GM21367 (cell line): ENCODE measurements around the gene POLR2J3.
"Not testable (repeated sequence)": the region's sequence is repeated elsewhere in the genome, so short reads cannot be mapped to it uniquely, and the experiment has no call there.

Experiments used
- ATAC-seq: cut with Tn5 transposase; IDR thresholded peaks from one replicate; pipeline ENCODE4 v1.9.1; 2021; ENCODE audit not compliant: unreplicated experiment

POLR2J3 gene

DNA sequence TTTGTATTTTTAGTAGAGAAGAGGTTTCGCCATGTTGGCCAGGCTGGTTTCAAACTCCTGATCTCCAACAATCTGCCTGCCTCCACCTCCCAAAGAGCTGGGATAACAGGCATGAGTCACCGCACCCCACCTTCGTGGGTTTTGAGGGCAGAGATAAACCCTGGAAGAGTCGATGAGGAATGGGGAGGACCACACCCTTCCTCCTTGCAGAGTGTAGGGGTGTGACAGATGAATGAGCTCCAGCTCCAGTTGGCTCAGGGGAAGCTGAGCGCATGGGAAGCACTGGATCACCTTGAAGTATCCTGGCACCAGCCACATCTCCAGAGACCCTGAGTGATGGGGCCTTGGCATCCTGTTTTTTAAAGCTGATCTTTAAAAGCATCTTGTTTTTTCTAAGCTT lies 11.1 kb upstream of the POLR2J3 start:
- ATAC-seq = not testable (repeated sequence)

GRCh38 chr7:102581722-102582121 lies 9.3 kb upstream of the POLR2J3 start:
- not testable (repeated sequence) for ATAC-seq

- not testable (repeated sequence) for ATAC-seq
Measured at GRCh38 chr7:102578486-102578885, 6.1 kb upstream of the POLR2J3 start.

DNA sequence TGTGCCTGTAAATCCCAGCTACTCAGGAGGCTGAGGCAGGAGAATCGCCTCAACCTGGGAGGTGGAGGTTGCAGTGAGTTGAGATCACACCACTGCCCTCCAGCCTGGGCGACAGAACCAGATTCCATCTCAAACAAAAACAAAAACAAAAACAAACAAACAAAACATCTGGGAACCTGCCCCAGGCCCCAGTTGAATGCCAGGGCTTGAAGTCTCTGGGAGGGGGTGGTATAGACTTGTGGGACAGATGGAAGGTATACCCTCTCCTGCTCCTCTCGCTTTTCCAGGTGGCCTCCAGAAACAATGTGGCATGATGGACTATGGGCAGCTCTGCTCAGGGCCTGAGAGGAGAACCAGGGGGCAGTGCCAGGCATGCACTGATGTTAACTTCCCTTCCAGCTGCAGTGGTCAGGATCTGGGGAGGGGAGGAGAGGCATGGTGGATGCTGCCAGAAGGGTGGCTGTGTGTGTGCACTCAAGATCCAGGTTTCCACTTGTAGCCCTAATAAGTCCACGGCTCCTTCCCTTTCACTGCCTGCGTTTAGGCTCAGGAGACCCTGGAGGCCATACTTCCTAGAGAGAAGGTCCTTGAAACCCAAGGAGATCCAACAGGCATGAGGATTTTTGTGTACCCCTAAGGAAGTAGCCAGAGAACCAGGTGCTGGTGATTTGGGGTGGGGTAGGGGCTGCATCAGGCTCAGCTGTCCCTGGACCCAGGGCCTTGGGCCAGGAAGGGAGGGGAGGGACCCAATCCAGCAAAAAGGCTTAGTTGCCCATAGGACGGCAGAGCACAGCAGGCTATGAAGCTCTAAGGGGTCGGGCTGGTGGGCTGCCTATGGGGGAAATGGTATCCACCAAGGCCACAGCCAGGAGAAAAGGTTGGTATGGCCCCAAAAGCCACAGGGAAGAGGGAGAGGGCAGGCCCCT lies 5.2 kb upstream of the POLR2J3 start:
- ATAC-seq = not testable (repeated sequence)

- not testable (repeated sequence) for ATAC-seq
Measured at GRCh38 chr7:102576363-102576762, 4.0 kb upstream of the POLR2J3 start.

DNA sequence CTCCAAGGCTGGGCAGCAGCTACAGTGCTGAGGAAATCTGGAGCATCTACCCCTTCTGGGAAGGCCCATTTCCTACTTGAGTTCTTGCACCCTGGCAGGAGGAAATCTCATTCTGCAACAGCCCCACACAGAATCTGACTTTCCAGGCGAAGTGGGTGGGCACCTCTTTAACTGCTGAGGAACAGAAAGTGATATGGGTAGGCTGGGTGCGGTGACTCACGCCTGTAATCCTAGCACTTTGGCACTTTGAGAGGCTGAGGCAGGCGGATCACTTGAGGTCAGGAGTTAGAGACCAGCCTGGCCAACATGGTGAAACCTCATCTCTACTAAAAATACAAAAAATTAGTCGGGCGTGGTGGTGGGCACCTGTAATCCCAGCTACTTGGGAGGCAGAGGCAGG lies 2.2 kb upstream of the POLR2J3 start:
- not testable (repeated sequence) for ATAC-seq

GRCh38 chr7:102568620-102569019 lies 3.8 kb downstream of the POLR2J3 start:
- not testable (repeated sequence) for ATAC-seq

- ATAC-seq = not testable (repeated sequence)
Measured at GRCh38 chr7:102550808-102551422, 21.5 kb downstream of the POLR2J3 start, which contains the start of gene SPDYE2. SPDYE2 (plus strand) TSS chr7:102551226; CDS start chr7:102553256, 2,030 bp downstream.

DNA sequence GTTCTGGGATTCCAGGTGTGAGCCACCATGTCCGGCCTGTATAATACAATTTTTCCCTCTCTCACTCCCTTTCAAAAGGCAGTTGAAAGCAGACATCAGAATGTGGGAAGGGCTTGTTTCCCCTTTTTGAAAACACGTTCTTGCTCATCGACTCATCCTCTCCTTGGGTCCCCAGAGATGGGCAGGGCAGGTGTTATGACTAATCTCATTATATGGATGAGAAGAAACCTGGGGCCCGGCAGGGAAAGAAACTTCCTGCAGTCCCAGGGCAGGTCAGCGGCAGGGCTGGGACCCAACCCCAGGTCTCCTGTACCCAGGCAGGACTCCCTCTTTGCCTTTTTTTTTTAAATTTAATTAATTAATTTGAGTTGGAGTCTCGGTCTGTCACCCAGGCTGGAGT lies 26.0 kb downstream of the POLR2J3 start:
- peak; percentile 76 for ATAC-seq

GRCh38 chr7:102545288-102545687 lies 27.1 kb downstream of the POLR2J3 start:
- ATAC-seq = not testable (repeated sequence)

DNA sequence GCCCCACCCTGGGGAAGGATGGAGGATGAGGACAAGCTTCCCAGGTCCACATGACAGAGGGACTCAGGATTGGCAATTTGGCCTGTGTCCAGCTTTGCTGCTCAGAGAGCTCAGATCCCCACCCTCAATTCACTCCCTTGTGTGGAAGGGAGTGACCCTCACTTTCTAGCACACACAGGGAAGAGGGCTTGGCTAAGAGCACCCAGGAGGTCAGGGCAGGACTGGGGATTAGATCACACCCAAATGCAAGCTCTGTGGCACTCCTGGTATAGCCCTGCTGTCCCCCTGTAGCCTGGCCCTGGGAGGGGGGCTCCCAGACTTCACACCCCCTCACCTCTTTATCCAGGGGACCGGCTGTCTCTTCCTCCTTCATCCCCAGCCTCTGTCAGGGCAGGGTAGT lies 28.0 kb downstream of the POLR2J3 start:
- ATAC-seq = not testable (repeated sequence)

DNA sequence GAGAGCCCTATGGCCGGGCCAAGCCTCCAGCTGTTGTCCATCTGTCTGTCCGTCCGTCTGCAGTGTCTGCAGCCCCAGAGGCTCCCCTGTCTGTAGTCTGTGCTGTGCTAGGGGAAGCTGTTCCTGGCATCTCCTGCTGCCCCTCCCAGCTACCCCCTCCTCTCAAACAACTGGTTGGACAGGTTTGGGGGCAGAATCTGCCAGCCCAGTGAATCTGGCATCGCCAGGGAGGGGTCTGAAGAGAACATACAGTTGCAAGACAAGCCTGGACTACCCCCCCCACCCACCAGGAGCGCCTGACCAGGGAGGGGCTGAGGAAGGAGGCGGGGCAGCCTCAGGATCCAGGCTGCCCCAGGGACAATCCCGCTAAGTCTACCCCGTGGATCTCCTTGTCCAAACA lies 28.8 kb downstream of the POLR2J3 start, which contains the start of gene UPK3BL2:
UPK3BL2 (minus strand) TSS at position 101 of the 400 bp plus-strand sequence; CDS start at position 41, 60 bp downstream.
- ATAC-seq = not testable (repeated sequence)

- ATAC-seq = not testable (repeated sequence)
Measured at GRCh38 chr7:102542771-102543170, 29.6 kb downstream of the POLR2J3 start.

DNA sequence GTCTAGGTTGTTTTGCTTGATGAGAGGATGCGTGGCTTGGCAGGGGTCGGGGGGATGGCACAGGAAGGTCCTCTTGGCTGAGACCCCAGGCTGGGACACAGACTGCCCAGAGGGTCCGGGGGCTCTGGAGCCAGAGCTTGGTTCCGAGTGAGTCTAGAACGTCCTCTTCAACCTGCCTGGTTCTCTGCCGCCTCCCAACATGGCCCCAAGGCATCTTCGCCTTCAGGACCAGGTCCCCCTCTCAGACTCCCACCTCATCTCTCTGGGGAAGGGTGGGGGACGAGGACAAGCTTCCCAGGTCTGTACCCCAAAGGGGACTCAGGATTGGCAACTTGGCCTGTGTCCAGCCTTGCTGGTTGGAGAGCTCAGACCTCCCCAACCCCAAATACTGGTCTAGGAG lies 30.3 kb downstream of the POLR2J3 start:
- not testable (repeated sequence) for ATAC-seq

- not testable (repeated sequence) for ATAC-seq
Measured at GRCh38 chr7:102540604-102541003, 31.8 kb downstream of the POLR2J3 start.

GRCh38 chr7:102535062-102535615 lies 37.2 kb downstream of the POLR2J3 start:
- ATAC-seq = not testable (repeated sequence)

DNA sequence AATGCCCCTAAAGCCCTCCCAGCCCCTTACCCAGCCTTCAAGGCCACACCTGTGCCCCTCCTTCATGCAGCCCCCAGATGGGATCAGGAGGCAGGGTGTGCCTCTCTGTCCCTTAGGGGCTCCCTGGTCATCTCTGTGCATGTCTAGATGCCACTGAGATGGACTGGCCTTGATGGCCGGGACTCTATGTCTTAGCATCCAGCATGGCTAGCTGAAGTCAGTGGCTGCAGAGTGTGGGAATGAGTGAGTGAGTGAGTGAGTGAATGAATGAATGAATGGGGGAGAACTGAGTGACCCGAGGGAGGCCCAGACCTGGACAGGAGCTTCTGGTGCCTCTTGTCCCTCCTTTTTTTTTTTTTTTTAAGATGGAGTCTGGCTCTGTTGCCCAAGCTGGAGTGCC lies 40.3 kb downstream of the POLR2J3 start:
- ATAC-seq = not testable (repeated sequence)

DNA sequence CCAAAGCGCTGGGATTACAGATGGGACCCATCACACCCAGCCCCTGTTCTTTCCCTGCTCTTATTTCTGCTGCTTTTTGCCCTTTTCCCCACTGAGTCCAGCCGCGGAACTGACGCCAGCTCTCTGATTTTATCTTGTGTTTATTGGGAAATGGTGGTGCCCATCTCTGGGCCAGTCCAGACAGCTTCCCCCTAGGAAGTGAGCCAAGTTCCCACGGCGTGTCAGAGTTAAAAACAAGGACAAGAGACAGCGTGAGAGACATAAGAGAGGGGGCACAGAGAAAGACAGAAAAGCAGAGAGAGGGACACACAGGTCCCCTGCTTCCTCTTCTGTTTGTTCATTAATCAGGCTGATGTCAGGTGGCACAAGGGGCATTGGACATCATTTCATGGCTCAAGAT lies 40.8 kb downstream of the POLR2J3 start:
- not testable (repeated sequence) for ATAC-seq

DNA sequence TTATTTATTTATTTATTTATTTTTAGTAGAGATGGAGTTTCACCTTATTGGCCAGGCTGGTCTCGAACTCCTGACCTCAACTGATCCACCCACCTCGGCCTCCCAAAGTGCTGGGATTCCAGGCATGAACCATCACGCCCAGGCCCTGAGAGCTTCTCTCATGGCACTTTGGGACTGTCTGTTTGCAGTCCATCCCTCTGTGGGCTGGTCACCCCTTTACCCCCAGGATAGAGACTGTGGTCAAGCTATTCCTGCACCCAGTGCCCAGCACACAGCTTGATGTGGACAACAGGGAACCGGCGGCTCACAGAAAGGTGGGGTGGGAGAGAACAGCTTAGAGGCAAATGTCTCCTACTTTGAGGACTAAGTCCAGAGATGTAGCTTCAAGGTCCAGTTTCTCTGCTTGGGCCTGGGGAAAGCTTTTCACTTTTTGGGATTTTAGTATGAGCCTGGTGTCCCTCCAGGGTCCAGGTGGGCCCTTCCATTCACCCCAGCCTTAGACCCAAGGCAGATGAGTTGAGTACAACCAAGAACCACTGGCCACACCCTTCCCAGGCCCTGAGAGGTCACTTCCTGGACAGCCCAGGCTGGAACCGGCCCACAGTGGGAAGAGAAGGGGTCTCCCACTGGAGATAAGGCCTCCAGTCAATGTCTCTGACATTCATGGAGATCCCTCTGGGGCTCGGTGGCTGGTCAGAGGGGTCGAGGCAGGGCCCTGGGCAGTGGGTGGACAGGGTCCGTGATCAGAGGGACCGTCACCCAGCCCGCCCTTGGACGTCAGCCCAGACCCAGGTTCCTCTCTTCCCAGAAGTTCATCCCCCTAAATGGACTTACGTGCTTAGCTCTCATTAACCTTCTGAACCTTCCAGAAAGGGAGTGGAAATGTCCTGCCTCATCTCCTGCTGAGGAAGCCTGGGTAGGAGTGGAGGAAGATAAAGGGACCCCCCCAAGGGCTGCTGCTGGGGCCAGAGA lies 44.3 kb downstream of the POLR2J3 start:
- not testable (repeated sequence) for ATAC-seq

DNA sequence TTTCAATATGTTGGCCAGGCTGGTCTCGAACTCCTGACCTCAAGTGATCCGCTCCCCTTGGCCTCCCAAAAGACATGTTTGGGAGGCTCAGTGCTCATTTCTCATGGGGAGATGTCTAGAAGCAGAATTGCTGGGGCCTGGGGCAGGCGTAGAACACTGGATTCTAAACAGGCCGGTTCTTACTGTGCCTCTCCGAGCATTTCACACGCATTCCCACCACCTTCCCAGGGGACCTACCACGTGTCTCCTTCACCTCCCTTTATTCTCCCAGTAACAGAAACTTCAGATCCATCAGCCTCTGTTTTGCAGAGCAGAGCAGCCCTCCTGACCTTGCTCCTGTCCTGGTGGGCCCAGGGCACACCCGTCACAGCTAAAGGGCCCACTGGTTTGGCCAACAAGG lies 45.2 kb downstream of the POLR2J3 start:
- not testable (repeated sequence) for ATAC-seq
